Activated naive CD4-positive, alpha-beta T cell treated with anti-CD3 and anti-CD28 coated beads for 36 hours (primary cell): ENCODE measurements around the gene ARHGEF39. TPM values are rescaled to one million over a fixed set of nuclear protein-coding genes. Genes with fewer than 3 reads are reported as not detected.
A peak's percentile ranks its signal among the peaks of the same experiment; 100 is the strongest.
"Not testable (repeated sequence)": the region's sequence is repeated elsewhere in the genome, so short reads cannot be mapped to it uniquely, and the experiment has no call there.

ENCODE experiments used
- CTCF ChIA-PET: fragments of 350-600 bp; sonication (Branson Sonifier 250); formaldehyde crosslinking; loops from one replicate; lab custom pipeline; 2021; ENCODE audit warnings: antibody characterized with exemption; lab: Charles Lee
- DNase-seq: peaks from one replicate; pipeline ENCODE4 v3.0.0-alpha.2; 2020
- H3K27ac Mint-ChIP-seq: one replicate; pipeline ENCODE4 v1.8.0; 2021; ENCODE audit warnings: mild to moderate bottlenecking, mixed read lengths
- H3K27me3 Mint-ChIP-seq: one replicate; pipeline ENCODE4 v1.8.0; 2021; ENCODE audit warnings: low read depth, mixed read lengths
- H3K36me3 Mint-ChIP-seq: one replicate; pipeline ENCODE4 v1.8.0; 2021; ENCODE audit warnings: low read depth, mixed read lengths
- H3K4me1 Mint-ChIP-seq: one replicate; pipeline ENCODE4 v1.8.0; 2021; ENCODE audit warnings: low read depth, mixed read lengths
- H3K4me3 Mint-ChIP-seq: one replicate; pipeline ENCODE4 v1.8.0; 2021; ENCODE audit warnings: mild to moderate bottlenecking, moderate library complexity, mixed read lengths
- H3K9me3 Mint-ChIP-seq: one replicate; pipeline ENCODE4 v1.8.0; 2021; ENCODE audit warnings: mixed read lengths
- intact Hi-C: fragments of 100-400 bp; cut with micrococcal nuclease; formaldehyde crosslinking; loops from one replicate; pipeline ENCODE4 v1.15.1; 2023
- total RNA-seq, 2 experiments: library from RNA; stranded (reverse); gene quantifications; one replicate each; pipeline ENCODE4 v1.2.3, GENCODE V29; 2021

ARHGEF39 gene
- total RNA-seq, 2 experiments from 2014 or later: 28.9 to 30.4 TPM

DNA sequence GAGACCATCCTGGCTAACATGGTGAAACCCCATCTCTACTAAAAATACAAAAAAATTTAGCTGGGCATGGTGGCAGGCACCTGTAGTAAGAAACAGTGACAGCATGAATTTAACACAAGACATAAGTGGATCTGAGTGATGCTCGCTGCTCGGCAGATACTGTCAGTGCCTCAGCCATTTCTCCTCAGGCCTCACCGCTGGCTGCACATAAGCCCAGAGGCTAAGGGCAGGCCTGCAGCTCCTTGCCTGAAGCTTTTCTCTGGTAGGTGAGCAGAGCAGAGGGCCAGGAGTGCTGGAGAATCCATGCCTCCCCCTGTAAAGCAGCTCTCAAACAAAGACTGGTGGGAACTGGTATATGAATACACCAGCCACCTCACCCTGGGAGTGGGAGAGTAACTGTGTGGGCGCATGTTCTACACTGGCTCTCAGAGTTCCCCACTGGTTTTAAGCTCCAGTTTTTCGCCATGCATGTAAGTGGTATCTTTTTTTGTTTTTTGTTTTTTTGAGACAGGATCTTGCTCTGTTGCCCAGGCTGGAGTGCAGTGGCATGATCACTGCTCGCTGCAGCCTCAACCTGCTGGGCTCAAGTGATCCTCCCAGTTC lies 36.5 kb downstream of the ARHGEF39 start:
- DNase-seq: no peak
- intact Hi-C loops: no loop called here
- H3K27me3 Mint-ChIP-seq: no peaks in the 10 kb centered on the region
- no peaks in the 10 kb centered on the region for H3K4me1 Mint-ChIP-seq
- no peaks in the 10 kb centered on the region for H3K36me3 Mint-ChIP-seq
- no peaks in the 10 kb centered on the region for H3K9me3 Mint-ChIP-seq
- H3K4me3 Mint-ChIP-seq: no peak overlapping the region
- CTCF ChIA-PET: interaction anchor here (0.8 to 3.9 kb wide), 5 partner anchors 9 to 68 kb away, joined by 4 to 17 read pairs (median 7); no protein-coding TSS in a partner anchor
- no peak overlapping the region for H3K27ac Mint-ChIP-seq

DNA sequence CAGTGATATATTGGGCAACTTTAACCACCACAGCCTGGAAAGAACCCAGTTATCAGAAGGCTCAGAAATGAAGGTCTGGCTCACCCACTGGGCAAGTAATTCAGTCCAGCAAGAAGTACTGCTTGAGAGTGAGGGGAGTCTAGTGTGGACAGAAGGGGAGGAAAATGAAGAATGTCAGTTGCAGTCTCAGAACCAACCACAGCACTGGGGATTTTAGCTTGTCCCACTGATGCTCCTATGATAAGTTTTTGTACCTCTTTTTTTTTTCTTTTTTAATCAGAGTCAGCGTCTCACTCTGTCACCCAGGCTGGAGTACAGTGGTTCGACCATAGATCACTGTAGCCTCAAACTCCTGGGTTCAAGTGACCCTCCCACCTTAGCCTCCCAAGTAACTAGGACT lies 37.4 kb downstream of the ARHGEF39 start:
- Mint-ChIP-seq H3K4me1 (no peaks in the 10 kb centered on the region), H3K27me3 (no peaks in the 10 kb centered on the region), H3K9me3 (no peaks in the 10 kb centered on the region), H3K4me3 (no peak overlapping the region), H3K27ac (no peak overlapping the region), H3K36me3 (no peaks in the 10 kb centered on the region)
- intact Hi-C loops: no loop called here
- CTCF ChIA-PET: interaction anchor here (3.9 kb wide), 1 partner anchor 16 kb away, joined by 17 read pairs; no protein-coding TSS in a partner anchor
- no peak for DNase-seq

DNA sequence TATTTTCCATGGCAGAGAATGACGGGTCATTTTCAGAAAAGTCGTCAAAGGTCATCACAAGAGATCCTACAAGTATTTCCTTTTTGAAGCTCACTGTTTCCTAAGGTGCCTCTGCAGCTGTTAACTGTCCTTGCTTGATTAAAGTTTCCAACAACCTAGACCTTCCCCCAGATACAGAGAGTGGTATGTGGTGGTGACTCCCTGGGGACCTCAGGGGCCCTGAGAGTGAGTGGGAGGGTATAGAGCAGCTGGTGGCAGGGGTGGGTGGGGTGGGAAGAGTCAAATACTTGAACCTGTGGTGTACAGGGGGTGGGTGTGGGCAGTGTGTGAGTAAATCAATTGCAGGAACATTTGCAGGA lies 45.2 kb downstream of the ARHGEF39 start:
- DNase-seq: no peak
- no peaks in the 10 kb centered on the region for H3K36me3 Mint-ChIP-seq
- H3K27me3 Mint-ChIP-seq: no peaks in the 10 kb centered on the region
- H3K4me1 Mint-ChIP-seq: peaks cover 28% of the 10 kb centered on the region
- H3K9me3 Mint-ChIP-seq: no peaks in the 10 kb centered on the region
- H3K27ac Mint-ChIP-seq: peak overlapping the region; percentile 43
- CTCF ChIA-PET: interaction anchor here (0.6 to 10.9 kb wide), 9 partner anchors 9 to 323 kb away, joined by 3 to 142 read pairs (median 5); partner anchors contain the start of genes ARHGEF39, CCDC107, RMRP and SIT1
- intact Hi-C loops: loop anchor here (2.0 kb wide), 2 partner anchors 19 to 27 kb away; no protein-coding TSS in a partner anchor
- H3K4me3 Mint-ChIP-seq: no peak overlapping the region

DNA sequence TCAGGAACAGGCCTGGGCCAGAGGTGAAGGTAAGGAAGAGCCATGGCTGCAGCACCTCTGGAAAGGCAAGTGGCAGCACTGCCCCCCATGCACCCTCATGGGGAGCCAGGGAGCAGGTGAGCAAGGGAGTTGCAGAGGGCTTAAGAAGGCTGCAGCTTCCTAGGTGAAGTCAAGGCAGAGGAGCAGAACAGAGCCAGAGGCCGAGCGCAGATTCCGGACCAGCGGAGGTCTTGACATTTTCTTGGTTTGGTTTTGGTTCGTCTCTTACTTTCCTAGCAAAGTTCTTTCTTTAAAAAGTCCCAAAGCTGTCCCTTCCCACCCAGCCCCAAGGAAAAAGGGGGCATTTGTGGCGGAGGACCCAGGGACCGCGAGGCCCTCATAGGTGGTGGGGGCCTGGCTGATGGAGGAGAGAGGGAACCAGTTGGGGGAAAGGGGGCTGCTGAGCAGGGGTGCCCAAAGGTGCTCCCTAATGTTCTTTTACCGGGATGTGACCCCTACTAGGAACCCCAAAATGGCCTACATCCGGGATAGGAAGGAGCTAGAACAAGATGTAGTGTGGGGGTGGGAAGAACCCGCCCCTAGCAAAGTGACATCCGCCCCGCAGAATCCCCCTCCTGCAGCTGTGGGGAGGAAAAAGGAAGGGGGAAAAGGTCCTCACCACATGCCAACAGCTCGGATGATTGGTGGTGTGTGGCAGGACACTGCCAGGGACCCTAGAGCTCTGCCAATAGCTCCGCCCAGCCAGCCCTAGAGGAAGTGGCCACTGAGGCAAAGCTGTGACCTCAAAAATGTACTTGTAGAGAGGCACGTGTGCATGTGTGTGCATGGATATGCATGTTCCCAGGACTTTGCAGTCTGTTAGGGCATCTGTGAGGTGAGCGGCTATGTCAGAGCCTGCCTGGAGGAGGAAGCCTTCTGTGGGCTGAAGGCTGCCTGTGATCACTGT lies 45.9 kb downstream of the ARHGEF39 start:
- intact Hi-C loops: loop anchor here (2.0 kb wide), 2 partner anchors 20 to 28 kb away; no protein-coding TSS in a partner anchor
- Mint-ChIP-seq H3K4me1 (peaks cover 28% of the 10 kb centered on the region), H3K36me3 (no peaks in the 10 kb centered on the region), H3K27ac (peak overlapping the region; percentile 43), H3K9me3 (no peaks in the 10 kb centered on the region), H3K27me3 (no peaks in the 10 kb centered on the region), H3K4me3 (peak overlapping the region; percentile 4)
- peak; percentile 52 for DNase-seq
- CTCF ChIA-PET: interaction anchor here (0.6 to 10.9 kb wide), 9 partner anchors 8 to 322 kb away, joined by 3 to 142 read pairs (median 5); partner anchors contain the start of genes ARHGEF39, CCDC107, RMRP and SIT1

DNA sequence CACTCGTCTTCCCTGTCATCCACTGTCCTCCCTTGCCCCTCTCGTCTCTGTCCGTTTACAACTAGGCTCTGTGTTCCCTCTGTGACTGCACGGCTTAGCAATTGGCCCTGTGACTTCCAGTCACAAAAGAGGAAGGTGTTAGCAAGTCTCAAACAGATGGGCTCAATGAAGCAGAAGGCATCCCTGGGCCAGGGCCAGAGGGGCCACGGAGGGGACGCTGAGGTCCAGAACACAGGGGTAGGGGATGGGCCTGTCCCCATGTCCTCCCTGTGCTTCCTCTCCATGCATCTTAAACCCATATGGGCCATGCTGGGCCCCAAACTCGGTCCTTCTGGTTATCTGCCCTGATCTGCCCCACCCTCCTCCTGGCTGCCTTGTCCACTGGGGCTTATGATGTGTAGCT lies 46.7 kb downstream of the ARHGEF39 start, which contains the start of gene CD72:
TSS of gene CD72 (minus strand) at position 89 of the 403 bp plus-strand sequence. CDS start 110 bp downstream, outside the sequence.
- CTCF ChIA-PET: interaction anchor here (1.9 to 10.9 kb wide), 2 partner anchors 30 to 46 kb away, joined by 5 to 142 read pairs; partner anchors contain the start of genes ARHGEF39 and SIT1
- no peaks in the 10 kb centered on the region for H3K36me3 Mint-ChIP-seq
- no peaks in the 10 kb centered on the region for H3K27me3 Mint-ChIP-seq
- H3K4me3 Mint-ChIP-seq: peak within 1 kb of the TSS; percentile 79
- DNase-seq: no peak
- no peaks in the 10 kb centered on the region for H3K9me3 Mint-ChIP-seq
- H3K27ac Mint-ChIP-seq: peak within 1 kb of the TSS; percentile 47
- peaks cover 28% of the 10 kb centered on the region for H3K4me1 Mint-ChIP-seq
- intact Hi-C loops: loop anchor here (2.0 kb wide), 2 partner anchors 20 to 28 kb away; no protein-coding TSS in a partner anchor

DNA sequence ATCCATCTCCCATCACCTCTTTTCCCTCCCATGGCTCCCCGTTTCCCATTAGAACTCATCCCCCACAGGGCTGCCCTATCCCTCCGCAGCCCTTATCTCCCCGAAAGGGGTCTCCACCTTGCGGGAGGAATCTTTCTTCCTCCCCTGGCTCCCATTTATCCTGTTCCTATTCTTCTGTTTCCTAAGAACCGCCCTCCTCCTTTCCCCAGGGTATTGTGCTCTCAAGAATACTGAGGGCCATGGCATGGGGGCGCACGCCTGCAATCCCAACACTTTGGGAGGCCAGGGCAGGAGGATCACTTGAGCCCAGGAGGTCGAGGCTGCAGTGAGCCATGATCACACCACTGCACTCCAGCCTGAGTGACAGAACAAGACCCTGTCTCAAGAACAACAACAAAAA lies 47.4 kb downstream of the ARHGEF39 start:
- Mint-ChIP-seq H3K4me1 (peaks cover 28% of the 10 kb centered on the region), H3K27me3 (no peaks in the 10 kb centered on the region)
- intact Hi-C loops: loop anchor here (1.0 kb wide), 2 partner anchors 13 to 115 kb away; partner anchors contain the start of genes CREB3 and TLN1

DNA sequence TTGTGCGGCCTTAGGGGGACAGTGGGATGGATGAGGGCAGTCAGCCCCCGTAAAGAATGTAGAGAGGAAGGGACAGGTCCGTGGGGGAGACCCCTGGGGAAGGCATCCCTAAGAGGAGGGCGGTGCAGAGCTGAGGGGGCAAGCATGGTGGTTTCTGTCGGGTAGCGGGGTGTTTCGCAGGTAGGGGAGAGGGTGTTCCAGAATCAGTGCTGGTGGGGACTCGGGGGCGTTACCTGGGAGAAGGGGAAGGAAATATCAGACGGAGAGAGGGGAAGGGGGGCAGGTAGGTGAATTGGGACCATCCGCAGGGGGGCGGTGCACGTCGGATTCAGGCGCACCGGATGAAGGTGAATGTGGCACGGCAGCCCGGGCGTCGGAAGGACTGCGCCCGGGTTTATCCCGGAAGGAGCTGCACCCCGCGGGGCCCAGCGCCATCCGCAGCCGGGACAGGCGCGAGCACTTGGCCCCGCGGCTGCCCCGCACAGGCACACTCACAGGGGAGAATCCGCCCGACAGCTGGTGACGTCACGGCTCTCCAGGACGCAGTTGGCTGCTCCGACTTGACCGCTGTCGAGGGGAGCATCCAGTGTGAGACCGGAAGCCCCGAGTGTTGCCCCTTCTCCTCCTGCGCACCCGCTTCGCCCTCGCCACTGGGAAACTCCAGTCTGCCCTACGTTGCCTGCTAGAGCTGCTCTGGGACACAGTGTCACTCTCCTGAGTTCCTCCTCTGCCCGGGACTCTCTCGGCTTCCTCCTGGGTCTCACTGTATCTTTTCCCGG lies 48.1 kb downstream of the ARHGEF39 start:
- H3K4me3 Mint-ChIP-seq: peak overlapping the region; percentile 79
- H3K4me1 Mint-ChIP-seq: peaks cover 28% of the 10 kb centered on the region
- H3K36me3 Mint-ChIP-seq: no peaks in the 10 kb centered on the region
- H3K27ac Mint-ChIP-seq: peak overlapping the region; percentile 47
- DNase-seq: peak; percentile 79
- H3K9me3 Mint-ChIP-seq: no peaks in the 10 kb centered on the region
- CTCF ChIA-PET: interaction anchor here (0.5 to 10.9 kb wide), 21 partner anchors 8 to 330 kb away, joined by 3 to 142 read pairs (median 4); partner anchors contain the start of genes CREB3, HINT2, RMRP and SIT1
- intact Hi-C loops: loop anchor here (1.0 kb wide), 2 partner anchors 13 to 115 kb away; partner anchors contain the start of genes CREB3 and TLN1
- no peaks in the 10 kb centered on the region for H3K27me3 Mint-ChIP-seq

More for the DNA sequence above, 47.4 kb downstream of the ARHGEF39 start:
- Mint-ChIP-seq H3K27ac (peak overlapping the region; percentile 47), H3K36me3 (no peaks in the 10 kb centered on the region), H3K9me3 (no peaks in the 10 kb centered on the region), H3K4me3 (peak overlapping the region; percentile 79)
- CTCF ChIA-PET: interaction anchor here (0.5 to 10.9 kb wide), 14 partner anchors 8 to 329 kb away, joined by 3 to 142 read pairs (median 4); partner anchors contain the start of genes CREB3, RMRP, SIT1 and TLN1
- DNase-seq: no peak

DNA sequence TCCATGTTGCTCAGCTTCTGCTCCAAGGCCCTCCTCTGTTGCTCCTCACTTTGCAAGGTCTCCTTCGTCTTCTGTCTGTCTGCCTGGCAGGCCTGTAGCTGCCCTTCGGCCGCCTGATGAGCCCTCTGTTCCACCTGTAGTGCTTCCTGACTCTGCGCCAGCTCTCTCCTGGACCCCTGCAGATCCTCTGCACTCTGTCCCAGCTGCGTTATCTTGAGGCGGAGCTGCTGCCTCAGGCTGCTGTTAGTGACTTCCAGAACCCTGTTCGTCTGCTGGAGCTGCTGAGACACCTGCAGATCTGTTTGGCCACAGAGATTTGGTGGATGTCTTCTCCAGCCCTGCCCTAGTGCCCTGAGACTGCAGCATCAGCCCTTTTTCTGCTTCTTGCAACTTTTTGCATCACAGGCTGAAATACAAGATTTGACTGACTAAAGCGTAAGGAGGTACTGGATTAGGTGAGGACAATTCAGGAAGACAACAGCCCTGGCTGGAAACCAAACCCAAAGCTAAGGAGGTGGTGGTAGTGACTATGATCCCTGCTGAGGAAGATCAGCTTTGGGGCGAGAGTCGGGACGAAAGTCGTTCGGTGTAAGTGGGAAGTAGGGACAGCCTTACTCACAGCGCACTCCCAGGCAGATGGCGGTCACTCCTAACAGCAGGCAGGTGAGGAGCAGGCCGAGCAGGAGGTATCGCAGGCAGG lies 48.9 kb downstream of the ARHGEF39 start:
- Mint-ChIP-seq H3K27me3 (no peaks in the 10 kb centered on the region), H3K9me3 (no peaks in the 10 kb centered on the region), H3K4me1 (peaks cover 33% of the 10 kb centered on the region), H3K27ac (no peak overlapping the region), H3K4me3 (peak overlapping the region; percentile 79), H3K36me3 (no peaks in the 10 kb centered on the region)
- intact Hi-C loops: no loop called here
- CTCF ChIA-PET: interaction anchor here (0.6 to 10.9 kb wide), 20 partner anchors 9 to 267 kb away, joined by 3 to 142 read pairs (median 4); partner anchors contain the start of genes CCDC107, CREB3, HINT2 and RMRP
- DNase-seq: no peak

DNA sequence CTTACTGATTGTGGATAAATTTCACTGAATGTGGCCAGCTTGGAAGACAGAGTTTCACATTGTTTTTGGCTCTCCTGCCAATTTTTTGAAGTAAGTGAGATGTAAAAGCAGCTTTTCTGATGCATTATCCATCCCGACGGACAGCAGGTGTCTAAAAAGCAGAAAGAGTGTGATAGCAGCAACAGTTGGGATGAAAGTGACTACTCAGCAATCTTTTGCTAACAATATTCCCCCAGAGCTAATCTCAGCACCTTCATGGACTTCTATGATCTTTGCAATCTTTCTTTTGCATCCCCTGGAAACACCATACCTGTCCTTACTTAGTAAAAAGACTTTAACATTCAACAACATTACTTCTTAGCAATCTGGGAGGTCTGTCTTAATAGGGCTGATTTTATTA lies 52.2 kb downstream of the ARHGEF39 start:
- Mint-ChIP-seq H3K4me3 (no peak overlapping the region), H3K4me1 (peaks cover 12% of the 10 kb centered on the region), H3K27me3 (no peaks in the 10 kb centered on the region), H3K36me3 (peaks cover 1% of the 10 kb centered on the region), H3K27ac (no peak overlapping the region), H3K9me3 (no peaks in the 10 kb centered on the region)
- DNase-seq: no peak
- intact Hi-C loops: no loop called here
- CTCF ChIA-PET: interaction anchor here (0.9 to 10.9 kb wide), 11 partner anchors 15 to 119 kb away, joined by 3 to 142 read pairs (median 8); partner anchors contain the start of genes CCDC107, CREB3, SIT1 and TLN1

DNA sequence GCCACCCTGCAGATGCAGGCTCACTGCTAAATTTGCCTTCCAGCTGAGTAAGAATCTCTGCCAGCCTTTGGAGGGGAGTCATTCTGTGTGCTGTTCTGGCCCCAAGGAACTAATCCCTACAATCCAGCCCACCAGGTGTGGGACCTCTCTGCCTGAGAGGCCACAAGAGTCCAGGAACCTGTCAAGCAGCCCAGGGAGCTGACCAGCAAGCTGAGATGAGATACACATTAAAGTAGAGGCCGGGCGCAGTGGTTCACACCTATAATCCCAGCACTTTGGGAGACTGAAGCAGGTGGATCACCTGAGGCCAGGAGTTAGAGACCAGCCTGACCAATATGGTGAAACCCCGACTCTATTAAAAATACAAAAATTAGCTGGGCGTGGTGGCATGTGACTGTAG lies 52.9 kb downstream of the ARHGEF39 start:
- H3K36me3 Mint-ChIP-seq, H3K4me3 Mint-ChIP-seq, H3K4me1 Mint-ChIP-seq, intact Hi-C loops, H3K9me3 Mint-ChIP-seq, H3K27ac Mint-ChIP-seq, H3K27me3 Mint-ChIP-seq, DNase-seq: not testable (repeated sequence)
- CTCF ChIA-PET: interaction anchor here (0.7 to 10.9 kb wide), 17 partner anchors 10 to 296 kb away, joined by 3 to 142 read pairs (median 7); partner anchors contain the start of genes ARHGEF39, CREB3, SIT1 and TLN1
